GM12873 (cell line): ENCODE data around the gene SMIM24.

Experiments used
- CTCF ChIP-seq: IDR thresholded peaks from 2 replicates; pipeline ENCODE4 v1.5.1; 2012; ENCODE audit warnings: low read depth, mild to moderate bottlenecking, moderate library complexity, low read length, control low read depth; ENCODE audit not compliant: insufficient read depth; ENCODE audit errors: missing control alignments

Gene SMIM24

GRCh38 chr19:3479177-3479833 is 1.0 kb downstream of the SMIM24 start:
- TF ChIP-seq CTCF: no peak

GRCh38 chr19:3478409-3479176 is 1.7 kb downstream of the SMIM24 start:
- TF ChIP-seq CTCF: no peak

GRCh38 chr19:3477951-3478350 is 2.4 kb downstream of the SMIM24 start:
- TF ChIP-seq CTCF: no peak

GRCh38 chr19:3477506-3477905 is 2.8 kb downstream of the SMIM24 start:
- TF ChIP-seq CTCF: no peak

- TF ChIP-seq CTCF: no peak
These were observed 3.5 kb downstream of the SMIM24 start for GRCh38 chr19:3476830-3477229.

GRCh38 chr19:3475449-3475848 is 4.9 kb downstream of the SMIM24 start:
- no peak for TF ChIP-seq CTCF

GRCh38 chr19:3474614-3475013 is 5.7 kb downstream of the SMIM24 start:
- TF ChIP-seq CTCF: no peak
